GM21717 (cell line): ENCODE measurements around the gene GRK1.
A peak's percentile ranks its signal among the peaks of the same experiment; 100 is the strongest.
"Not testable (repeated sequence)": the region's sequence is repeated elsewhere in the genome, so short reads cannot be mapped to it uniquely, and the experiment has no call there.

Source experiments
- ATAC-seq: cut with Tn5 transposase; IDR thresholded peaks from one replicate; pipeline ENCODE4 v1.9.1; 2021; ENCODE audit warnings: mild to moderate bottlenecking, moderate library complexity; ENCODE audit not compliant: unreplicated experiment

GRK1 gene

GRCh38 chr13:113752211-113752986 lies 85.4 kb downstream of the GRK1 start:
- ATAC-seq: not testable (repeated sequence)

GRCh38 chr13:113753171-113753570 lies 86.2 kb downstream of the GRK1 start:
- ATAC-seq: no peak

- no peak for ATAC-seq
Observed at GRCh38 chr13:113754242-113754641, 87.2 kb downstream of the GRK1 start.

GRCh38 chr13:113754691-113755090 lies 87.7 kb downstream of the GRK1 start:
- ATAC-seq: no peak

GRCh38 chr13:113756441-113757097 lies 89.5 kb downstream of the GRK1 start:
- ATAC-seq: no peak

- peak; percentile 81 for ATAC-seq
Observed at GRCh38 chr13:113758651-113759524, 91.9 kb downstream of the GRK1 start, which contains the start of gene TMEM255B. TSS of gene TMEM255B (plus strand) at chr13:113759226. CDS start at chr13:113759270, 44 bp downstream.

GRCh38 chr13:113759525-113760137 lies 92.6 kb downstream of the GRK1 start:
- no peak for ATAC-seq

GRCh38 chr13:113761136-113761535 lies 94.1 kb downstream of the GRK1 start:
- no peak for ATAC-seq

- no peak for ATAC-seq
Observed at GRCh38 chr13:113762075-113762474, 95.1 kb downstream of the GRK1 start.

GRCh38 chr13:113762538-113762937 lies 95.5 kb downstream of the GRK1 start:
- no peak for ATAC-seq

GRCh38 chr13:113763254-113763653 lies 96.2 kb downstream of the GRK1 start:
- no peak for ATAC-seq

- no peak for ATAC-seq
Observed at GRCh38 chr13:113763961-113764792, 97.2 kb downstream of the GRK1 start.

- ATAC-seq: no peak
Observed at GRCh38 chr13:113764793-113765563, 98.0 kb downstream of the GRK1 start.

- ATAC-seq: no peak
Observed at GRCh38 chr13:113765564-113765910, 98.5 kb downstream of the GRK1 start.

GRCh38 chr13:113766035-113766800 lies 99.2 kb downstream of the GRK1 start:
- ATAC-seq: no peak

GRCh38 chr13:113767366-113767765 lies 100.3 kb downstream of the GRK1 start:
- no peak for ATAC-seq

GRCh38 chr13:113768018-113768905 lies 101.2 kb downstream of the GRK1 start:
- ATAC-seq: no peak

- no peak for ATAC-seq
Observed at GRCh38 chr13:113769106-113769505, 102.1 kb downstream of the GRK1 start.
